Prostate gland (tissue), 2 donors: ENCODE results near the gene SOAT2.

Source experiments
- CTCF ChIP-seq, 4 experiments: fragments of 200-600 bp in 2 of 4; fragments of 450-650 bp in 2 of 4; sonication (generic) in 2 of 4; IDR thresholded peaks; 1 replicate in 3 of 4; 2 replicates in 1 of 4; pipeline ENCODE4 v1.5.1; 2016 to 2019; ENCODE audit warnings: antibody characterized with exemption in 4 of 4, mild to moderate bottlenecking in 2 of 4, moderate library complexity in 2 of 4
- POLR2A ChIP-seq: fragments of 450-650 bp; IDR thresholded peaks from one replicate; pipeline ENCODE4 v1.6.1; 2016; ENCODE audit warnings: antibody characterized with exemption, mild to moderate bottlenecking
- POLR2AphosphoS5 ChIP-seq: sonication (generic); formaldehyde crosslinking; IDR thresholded peaks from one replicate; pipeline ENCODE4 v1.6.1; 2017; ENCODE audit warnings: antibody characterized with exemption

GRCh38 chr12:53122961-53123468, 19.7 kb downstream of the SOAT2 start:
- no peak for TF ChIP-seq POLR2A
- TF ChIP-seq CTCF (IDR thresholded peaks at IDR 0.05): no peak
- no peak for TF ChIP-seq POLR2AphosphoS5
